Liver (tissue), 9 donors: ENCODE results near the gene ERCC4. TPM values are rescaled to one million over a fixed set of nuclear protein-coding genes. Genes with fewer than 3 reads are reported as not detected.

ENCODE experiments used
- DNase-seq: peaks from one replicate; pipeline ENCODE4 v3.0.0-alpha.2; 2017; ENCODE audit warnings: low spot score
- H3K27ac ChIP-seq, 2 donors: one replicate each; pipeline ENCODE4 v1.7.0; 2013; ENCODE audit warnings: inconsistent platforms in 2 of 2, low read length in 2 of 2, control low read depth in 1 of 2, low read depth in 1 of 2, mild to moderate bottlenecking in 1 of 2
- H3K27me3 ChIP-seq, 4 donors: one replicate each; pipeline versions ENCODE4 v1.6.1 to v1.7.0; 2013; ENCODE audit warnings: low read length in 3 of 4, inconsistent platforms in 1 of 4, mild to moderate bottlenecking in 1 of 4, moderate library complexity in 1 of 4; ENCODE audit not compliant: control insufficient read depth in 4 of 4, insufficient read depth in 4 of 4
- H3K36me3 ChIP-seq, 4 donors: one replicate each; pipeline versions ENCODE4 v1.6.1 to v1.7.0; 2013; ENCODE audit warnings: low read length in 3 of 4, mild to moderate bottlenecking in 3 of 4, low read depth in 1 of 4, moderate library complexity in 1 of 4; ENCODE audit not compliant: control insufficient read depth in 4 of 4, insufficient read depth in 3 of 4
- H3K4me1 ChIP-seq, 4 donors: one replicate each; pipeline versions ENCODE4 v1.6.1 to v1.7.0; 2013; ENCODE audit warnings: low read length in 3 of 4, mild to moderate bottlenecking in 3 of 4, moderate library complexity in 1 of 4; ENCODE audit not compliant: control insufficient read depth in 4 of 4, insufficient read depth in 4 of 4
- H3K4me3 ChIP-seq, 3 donors: one replicate each; pipeline versions ENCODE4 v1.6.1 to v1.7.0; 2013; ENCODE audit warnings: low read length in 3 of 3, control low read depth in 1 of 3, low read depth in 1 of 3, mild to moderate bottlenecking in 1 of 3
- H3K9ac ChIP-seq, 2 donors: one replicate each; pipeline ENCODE4 v1.7.0; 2013; ENCODE audit warnings: low read length in 2 of 2, mild to moderate bottlenecking in 2 of 2, moderate library complexity in 2 of 2, control low read depth in 1 of 2, low read depth in 1 of 2
- H3K9me3 ChIP-seq, 4 donors: one replicate each; pipeline versions ENCODE4 v1.6.1 to v1.7.0; 2013; ENCODE audit warnings: low read length in 3 of 4; ENCODE audit not compliant: control insufficient read depth in 4 of 4
- ATF3 ChIP-seq: IDR thresholded peaks from 2 replicates; pipeline ENCODE4 v1.6.1; 2016; ENCODE audit warnings: antibody characterized with exemption
- CTCF ChIP-seq: fragments of 150-350 bp; IDR thresholded peaks from 2 replicates; pipeline ENCODE4 v1.5.1; 2017; ENCODE audit warnings: improper control_type of control experiment, low read depth, low read length; ENCODE audit not compliant: missing input control
- EGR1 ChIP-seq, 2 donors: IDR thresholded peaks; 2 replicates each; pipeline ENCODE4 v1.6.1; 2016 to 2018; ENCODE audit warnings: antibody characterized with exemption in 2 of 2, low read depth in 2 of 2
- FOXA1 ChIP-seq: IDR thresholded peaks from 2 replicates; pipeline ENCODE4 v1.6.1; 2016; ENCODE audit warnings: antibody characterized with exemption
- FOXA2 ChIP-seq: IDR thresholded peaks from 2 replicates; pipeline ENCODE4 v1.6.1; 2016; ENCODE audit warnings: antibody characterized with exemption
- HNF4A ChIP-seq, 2 donors: conservative IDR thresholded peaks; 2 replicates each; pipeline ENCODE4 v1.6.1; 2016; ENCODE audit warnings: antibody characterized with exemption in 2 of 2, mild to moderate bottlenecking in 2 of 2
- HNF4G ChIP-seq: IDR thresholded peaks from 2 replicates; pipeline ENCODE4 v1.6.1; 2016; ENCODE audit warnings: antibody characterized with exemption
- JUND ChIP-seq, 2 donors: IDR thresholded peaks; 2 replicates each; pipeline ENCODE4 v1.6.1; 2016; ENCODE audit warnings: antibody characterized with exemption in 2 of 2
- MAX ChIP-seq: IDR thresholded peaks from 2 replicates; pipeline ENCODE4 v1.6.1; 2016; ENCODE audit warnings: antibody characterized with exemption
- NR2F2 ChIP-seq: IDR thresholded peaks from 2 replicates; pipeline ENCODE4 v1.6.1; 2016; ENCODE audit warnings: antibody characterized with exemption
- RAD21 ChIP-seq, 2 donors: IDR thresholded peaks; 2 replicates each; pipeline ENCODE4 v1.6.1; 2016; ENCODE audit warnings: antibody characterized with exemption in 2 of 2, mild to moderate bottlenecking in 2 of 2
- REST ChIP-seq: IDR thresholded peaks from 2 replicates; pipeline ENCODE4 v1.6.1; 2016; ENCODE audit warnings: antibody characterized with exemption, mild to moderate bottlenecking
- RXRA ChIP-seq, 2 donors: IDR thresholded peaks; 2 replicates each; pipeline ENCODE4 v1.6.1; 2017 to 2018; ENCODE audit warnings: antibody characterized with exemption in 2 of 2, mild to moderate bottlenecking in 1 of 2
- SP1 ChIP-seq: IDR thresholded peaks from 2 replicates; pipeline ENCODE4 v1.6.1; 2018; ENCODE audit warnings: antibody characterized with exemption, mild to moderate bottlenecking
- TAF1 ChIP-seq: conservative IDR thresholded peaks from 2 replicates; pipeline ENCODE4 v1.6.1; 2016; ENCODE audit warnings: antibody characterized with exemption, mild to moderate bottlenecking
- YY1 ChIP-seq: IDR thresholded peaks from 2 replicates; pipeline ENCODE4 v1.6.1; 2016; ENCODE audit warnings: antibody characterized with exemption, mild to moderate bottlenecking
- ZBTB33 ChIP-seq: IDR thresholded peaks from 2 replicates; pipeline ENCODE4 v1.6.1; 2016; ENCODE audit warnings: antibody characterized with exemption
- WGBS: extraction: QIAGEN DNeasy Blood & Tissue Kit; methylation state at CpG from one replicate; pipeline ENCODE4 v1.1.7; 2013; 5-methylcytosine and 5-hydroxymethylcytosine counted together
- polyA plus RNA-seq, 2 donors: library from polyadenylated mRNA; stranded (reverse) in 1 of 2; unstranded in 1 of 2; fragments of 200-250 nt in 1 of 2; fragments of >200 nt in 1 of 2; fragmentation: Nextera tagmentation in 1 of 2; extraction: Ambion mirVana in 1 of 2; gene quantifications; one replicate each; pipeline versions ENCODE4 v1.2.1 to v1.2.3, GENCODE V29; 2013 to 2015
- total RNA-seq, 2 donors: library from RNA; depleted of rRNA; stranded (reverse); fragments of >200 nt; gene quantifications; one replicate each; pipeline ENCODE4 v1.2.3, GENCODE V29; 2014
- donor health status: healthy.
- donor health status: healthy.
- donor health status: healthy.
- donor health status: healthy.
- donor health status: healthy.

ERCC4 gene
- total and polyA plus RNA-seq, 4 donors = 1.6 to 11.1 (median 4.9) TPM

- no peak for DNase-seq
- TF ChIP-seq REST (no peak), YY1 (no peak), CTCF (no peak), MAX (no peak), EGR1 (IDR thresholded peaks at IDR 0.05; ENCODE audit: low read depth in 2 of 2) (no peak), ZBTB33 (no peak), ATF3 (no peak), RAD21 (IDR thresholded peaks at IDR 0.05) (no peak), TAF1 (no peak), HNF4G (no peak), FOXA1 (no peak), SP1 (no peak), JUND (IDR thresholded peaks at IDR 0.05) (no peak), FOXA2 (no peak), RXRA (IDR thresholded peaks at IDR 0.05) (no peak), HNF4A (conservative IDR thresholded peaks at IDR 0.05) (no peak)
- Histone ChIP-seq H3K9ac (no peak overlapping the region), H3K27ac (peak overlapping the region in 1 of 2 donors; percentile 10), H3K27me3 (no peaks in the 10 kb centered on the region), H3K36me3 (no peaks in the 10 kb centered on the region), H3K4me3 (no peak overlapping the region), H3K9me3 (no peaks in the 10 kb centered on the region), H3K4me1 (peaks cover 0 to 33% (median 17%) of the 10 kb centered on the region in 4 donors)
- 81% methylated on average over 4 of the region's 4 CpGs for WGBS
These were observed 77.6 kb downstream of the ERCC4 start for GRCh38 chr16:13997526-13997925.

- peak overlapping the region in 1 of 2 donors; percentile 10 for H3K27ac ChIP-seq
- no peaks in the 10 kb centered on the region for H3K27me3 ChIP-seq
- DNase-seq = no peak
- WGBS = 29% methylated on average over 5 of the region's 5 CpGs
- no peak overlapping the region for H3K9ac ChIP-seq
- peak in 1 of 2 donors; percentile 7 for TF ChIP-seq RAD21 (IDR thresholded peaks at IDR 0.05)
- TF ChIP-seq HNF4A (conservative IDR thresholded peaks at IDR 0.05) = peak in 1 of 2 donors; percentile 9
- no peak for TF ChIP-seq FOXA1
- no peak for TF ChIP-seq NR2F2
- H3K36me3 ChIP-seq = no peaks in the 10 kb centered on the region
- H3K4me1 ChIP-seq = peaks cover 0 to 35% (median 17%) of the 10 kb centered on the region in 4 donors
- no peak overlapping the region for H3K4me3 ChIP-seq
- H3K9me3 ChIP-seq = no peaks in the 10 kb centered on the region
These were observed 78.0 kb downstream of the ERCC4 start for GRCh38 chr16:13997933-13998332.
